ENCODE measurements around the gene BABAM1. TPM values are rescaled to one million over a fixed set of nuclear protein-coding genes. Genes with fewer than 3 reads are reported as not detected.

The BABAM1 gene
- total and polyA plus RNA-seq, 9 of the 15 experiments (the other 6 are each of a cell fraction or from before 2014, with no cell fraction given): 14.7 to 160 (median 113) TPM

- FAIRE-seq (peak; percentile 15), ATAC-seq (no peak), DNase-seq (ENCODE audit: extremely low read depth in 1 of 4, low spot score in 3 of 4) (peak in 1 of 4 experiments; percentile 50)
- CTCF ChIA-PET (ENCODE audit: low intra/inter-chr PET ratio): no interaction called here
- H3K9me1 ChIP-seq (ENCODE audit: control insufficient read depth, insufficient read depth, low read length): no peaks in the 10 kb centered on the region
- H3K4me3 ChIP-seq: peak overlapping the region; percentile 94
- H3K9ac ChIP-seq (ENCODE audit: insufficient read depth in 1 of 2, low read depth in 2 of 2, low read length in 2 of 2): peak overlapping the region; percentile 84 to 86; a peak in 3 of 4 replicates
- peaks cover 24% of the 10 kb centered on the region for H3K36me3 ChIP-seq (ENCODE audit: control insufficient read depth, insufficient read depth, low read length)
- BruUV-seq (replicated peaks): no TSS peak
- in situ Hi-C loops (cut with MboI): no loop called here
- H2AFZ ChIP-seq (ENCODE audit: low read depth, low read length): peak overlapping the region; percentile 53; the same call in 1 of the 2 replicates
- peak; percentile 14 for TF ChIP-seq ASH1L (IDR thresholded peaks at IDR 0.05; ENCODE audit: borderline replicate concordance, low read depth, partially characterized antibody)
- TF ChIP-seq SMAD3 (CRISPR knock-in tag; conservative IDR thresholded peaks at IDR 0.05): no peak
- no peak for TF ChIP-seq FOXA1 (IDR thresholded peaks at IDR 0.05; ENCODE audit: borderline replicate concordance)
- TF ChIP-seq, protein P1, sequence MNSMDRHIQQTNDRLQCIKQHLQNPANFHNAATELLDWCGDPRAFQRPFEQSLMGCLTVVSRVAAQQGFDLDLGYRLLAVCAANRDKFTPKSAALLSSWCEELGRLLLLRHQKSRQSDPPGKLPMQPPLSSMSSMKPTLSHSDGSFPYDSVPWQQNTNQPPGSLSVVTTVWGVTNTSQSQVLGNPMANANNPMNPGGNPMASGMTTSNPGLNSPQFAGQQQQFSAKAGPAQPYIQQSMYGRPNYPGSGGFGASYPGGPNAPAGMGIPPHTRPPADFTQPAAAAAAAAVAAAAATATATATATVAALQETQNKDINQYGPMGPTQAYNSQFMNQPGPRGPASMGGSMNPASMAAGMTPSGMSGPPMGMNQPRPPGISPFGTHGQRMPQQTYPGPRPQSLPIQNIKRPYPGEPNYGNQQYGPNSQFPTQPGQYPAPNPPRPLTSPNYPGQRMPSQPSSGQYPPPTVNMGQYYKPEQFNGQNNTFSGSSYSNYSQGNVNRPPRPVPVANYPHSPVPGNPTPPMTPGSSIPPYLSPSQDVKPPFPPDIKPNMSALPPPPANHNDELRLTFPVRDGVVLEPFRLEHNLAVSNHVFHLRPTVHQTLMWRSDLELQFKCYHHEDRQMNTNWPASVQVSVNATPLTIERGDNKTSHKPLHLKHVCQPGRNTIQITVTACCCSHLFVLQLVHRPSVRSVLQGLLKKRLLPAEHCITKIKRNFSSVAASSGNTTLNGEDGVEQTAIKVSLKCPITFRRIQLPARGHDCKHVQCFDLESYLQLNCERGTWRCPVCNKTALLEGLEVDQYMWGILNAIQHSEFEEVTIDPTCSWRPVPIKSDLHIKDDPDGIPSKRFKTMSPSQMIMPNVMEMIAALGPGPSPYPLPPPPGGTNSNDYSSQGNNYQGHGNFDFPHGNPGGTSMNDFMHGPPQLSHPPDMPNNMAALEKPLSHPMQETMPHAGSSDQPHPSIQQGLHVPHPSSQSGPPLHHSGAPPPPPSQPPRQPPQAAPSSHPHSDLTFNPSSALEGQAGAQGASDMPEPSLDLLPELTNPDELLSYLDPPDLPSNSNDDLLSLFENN (IDR thresholded peaks at IDR 0.05; ENCODE audit: low read depth in 2 of 2, low read length in 2 of 2): no peak
- no peak; the same call in 1 of the 2 replicates for TF ChIP-seq ZKSCAN8 (CRISPR knock-in tag; IDR thresholded peaks at IDR 0.05)
- TF ChIP-seq, protein P2, sequence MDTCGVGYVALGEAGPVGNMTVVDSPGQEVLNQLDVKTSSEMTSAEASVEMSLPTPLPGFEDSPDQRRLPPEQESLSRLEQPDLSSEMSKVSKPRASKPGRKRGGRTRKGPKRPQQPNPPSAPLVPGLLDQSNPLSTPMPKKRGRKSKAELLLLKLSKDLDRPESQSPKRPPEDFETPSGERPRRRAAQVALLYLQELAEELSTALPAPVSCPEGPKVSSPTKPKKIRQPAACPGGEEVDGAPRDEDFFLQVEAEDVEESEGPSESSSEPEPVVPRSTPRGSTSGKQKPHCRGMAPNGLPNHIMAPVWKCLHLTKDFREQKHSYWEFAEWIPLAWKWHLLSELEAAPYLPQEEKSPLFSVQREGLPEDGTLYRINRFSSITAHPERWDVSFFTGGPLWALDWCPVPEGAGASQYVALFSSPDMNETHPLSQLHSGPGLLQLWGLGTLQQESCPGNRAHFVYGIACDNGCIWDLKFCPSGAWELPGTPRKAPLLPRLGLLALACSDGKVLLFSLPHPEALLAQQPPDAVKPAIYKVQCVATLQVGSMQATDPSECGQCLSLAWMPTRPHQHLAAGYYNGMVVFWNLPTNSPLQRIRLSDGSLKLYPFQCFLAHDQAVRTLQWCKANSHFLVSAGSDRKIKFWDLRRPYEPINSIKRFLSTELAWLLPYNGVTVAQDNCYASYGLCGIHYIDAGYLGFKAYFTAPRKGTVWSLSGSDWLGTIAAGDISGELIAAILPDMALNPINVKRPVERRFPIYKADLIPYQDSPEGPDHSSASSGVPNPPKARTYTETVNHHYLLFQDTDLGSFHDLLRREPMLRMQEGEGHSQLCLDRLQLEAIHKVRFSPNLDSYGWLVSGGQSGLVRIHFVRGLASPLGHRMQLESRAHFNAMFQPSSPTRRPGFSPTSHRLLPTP (IDR thresholded peaks at IDR 0.05; ENCODE audit: borderline replicate concordance, extremely low read depth, insufficient read length): peak; percentile 37
- TF ChIP-seq POLR3A (IDR thresholded peaks at IDR 0.05; ENCODE audit: borderline replicate concordance, extremely low read depth, insufficient read depth, insufficient read length): peak; percentile 26
- TF ChIP-seq ZNF584 (CRISPR knock-in tag; IDR thresholded peaks at IDR 0.05; ENCODE audit: low read depth): no peak
- peak; percentile 78 for TF ChIP-seq CEBPB (tag; IDR thresholded peaks at IDR 0.05)
- peaks cover 29 to 71% of the 10 kb centered on the region in 2 experiments; a peak in 4 of 5 replicates for H3K4me1 ChIP-seq (replicated peaks in 1 of 2; ENCODE audit: control insufficient read depth in 2 of 2, insufficient read depth in 2 of 2, low read length in 2 of 2)
- H3K9me3 ChIP-seq (replicated peaks; ENCODE audit: control insufficient read depth, insufficient read depth, low read depth, low read length): no peaks in the 10 kb centered on the region
- H3K27ac ChIP-seq (ENCODE audit: extremely low read depth, low read depth, low read length): peak overlapping the region; percentile 58
- WGBS (ENCODE audit: insufficient coverage, low coverage, missing lambda C conversion rate): 13% methylated on average over 8 of the region's 8 CpGs
- H3K4me2 ChIP-seq (ENCODE audit: insufficient read depth, low read length): peak overlapping the region; percentile 64
- intact Hi-C loops (cut with micrococcal nuclease): loop anchor here (2.0 kb wide), 1 partner anchor 47 kb away; no protein-coding TSS in a partner anchor
- POLR2A ChIA-PET: interaction anchor here (0.6 to 7.7 kb wide), 7 partner anchors 8 to 82 kb away, joined by 3 to 78 read pairs (median 4); partner anchors contain the start of gene ANO8
- H3K27me3 ChIP-seq (ENCODE audit: control insufficient read depth in 2 of 2, insufficient read depth in 2 of 2, low read length in 2 of 2): no peaks in the 10 kb centered on the region
- H4K20me1 ChIP-seq (replicated peaks; ENCODE audit: control insufficient read depth, insufficient read depth, low read length): 0 out of 2 replicates have a peak, but pooled peaks cover 5% of the 10 kb centered on the region
- peaks cover 61% of the 10 kb centered on the region for H3K79me2 ChIP-seq (ENCODE audit: control insufficient read depth, insufficient read depth, low read length)
Observed at GRCh38 chr19:17307876-17308377, 40.7 kb downstream of the BABAM1 start.

Measured in K562 (cell line).